IPS-18a (cell line): Measurements from ENCODE around the gene GABRB1.

Experiments
- H3K27ac ChIP-seq: one replicate; pipeline ENCODE4 v1.5.1; 2013; ENCODE audit warnings: low read length
- H3K27me3 ChIP-seq: one replicate; pipeline ENCODE4 v1.6.1; 2013; ENCODE audit warnings: mild to moderate bottlenecking, low read length; ENCODE audit not compliant: control insufficient read depth, insufficient read depth
- H3K36me3 ChIP-seq: one replicate; pipeline ENCODE4 v1.6.1; 2013; ENCODE audit warnings: low read depth, low read length; ENCODE audit not compliant: control insufficient read depth
- H3K4me1 ChIP-seq: one replicate; pipeline ENCODE4 v1.6.1; 2013; ENCODE audit warnings: low read depth, low read length; ENCODE audit not compliant: control insufficient read depth
- H3K4me3 ChIP-seq: one replicate; pipeline ENCODE4 v1.5.1; 2013; ENCODE audit warnings: low read length
- H3K9ac ChIP-seq: one replicate; pipeline ENCODE4 v1.6.1; 2013; ENCODE audit warnings: mild to moderate bottlenecking, low read length, moderate library complexity
- H3K9me3 ChIP-seq: one replicate; pipeline ENCODE4 v1.6.1; 2013; ENCODE audit warnings: low read depth, low read length; ENCODE audit not compliant: control insufficient read depth

Gene GABRB1

GRCh38 chr4:47215759-47216158, 184.4 kb downstream of the GABRB1 start:
- Histone ChIP-seq H3K4me3 (no peak overlapping the region), H3K36me3 (no peaks in the 10 kb centered on the region), H3K27me3 (no peaks in the 10 kb centered on the region), H3K27ac (no peak overlapping the region), H3K9ac (no peak overlapping the region), H3K4me1 (no peaks in the 10 kb centered on the region), H3K9me3 (no peaks in the 10 kb centered on the region)

- no peaks in the 10 kb centered on the region for H3K9me3 ChIP-seq
- H3K36me3 ChIP-seq: no peaks in the 10 kb centered on the region
- H3K4me3 ChIP-seq: no peak overlapping the region
- no peak overlapping the region for H3K27ac ChIP-seq
- no peak overlapping the region for H3K9ac ChIP-seq
- no peaks in the 10 kb centered on the region for H3K27me3 ChIP-seq
- H3K4me1 ChIP-seq: no peaks in the 10 kb centered on the region
These were observed 185.9 kb downstream of the GABRB1 start for GRCh38 chr4:47217291-47217690.

- no peak overlapping the region for H3K4me3 ChIP-seq
- H3K36me3 ChIP-seq: no peaks in the 10 kb centered on the region
These were observed 186.5 kb downstream of the GABRB1 start for GRCh38 chr4:47217884-47218283.

GRCh38 chr4:47218631-47219030, 187.3 kb downstream of the GABRB1 start:
- Histone ChIP-seq H3K27me3 (no peaks in the 10 kb centered on the region), H3K9me3 (no peaks in the 10 kb centered on the region), H3K4me1 (no peaks in the 10 kb centered on the region), H3K36me3 (no peaks in the 10 kb centered on the region), H3K4me3 (no peak overlapping the region), H3K9ac (no peak overlapping the region), H3K27ac (no peak overlapping the region)

More at GRCh38 chr4:47217884-47218283, 186.5 kb downstream of the GABRB1 start:
- Histone ChIP-seq H3K27me3 (no peaks in the 10 kb centered on the region), H3K27ac (no peak overlapping the region), H3K4me1 (no peaks in the 10 kb centered on the region), H3K9me3 (no peaks in the 10 kb centered on the region), H3K9ac (no peak overlapping the region)

DNA sequence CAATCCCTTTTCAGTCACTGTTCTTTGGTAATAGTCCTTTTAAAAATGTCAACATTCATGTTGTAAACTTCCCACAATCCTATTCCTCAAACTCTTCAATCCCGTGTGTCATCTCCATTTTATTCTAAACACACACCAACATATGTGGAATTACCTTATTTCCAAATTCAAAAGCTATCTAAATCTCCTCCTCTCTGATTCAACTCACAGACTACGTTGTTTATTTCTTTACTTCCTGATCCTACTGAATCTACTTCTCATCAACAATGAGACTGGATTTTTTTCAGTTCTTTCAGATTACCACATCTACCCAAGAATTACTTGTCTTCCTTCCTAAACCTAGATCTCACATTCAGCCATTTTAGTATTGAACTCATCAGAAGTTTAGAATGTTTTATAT, 188.2 kb downstream of the GABRB1 start:
- Histone ChIP-seq H3K27me3 (no peaks in the 10 kb centered on the region), H3K9ac (no peak overlapping the region), H3K4me3 (no peak overlapping the region), H3K9me3 (no peaks in the 10 kb centered on the region), H3K36me3 (no peaks in the 10 kb centered on the region), H3K4me1 (no peaks in the 10 kb centered on the region), H3K27ac (no peak overlapping the region)

- no peaks in the 10 kb centered on the region for H3K27me3 ChIP-seq
- H3K4me3 ChIP-seq: no peak overlapping the region
- no peaks in the 10 kb centered on the region for H3K9me3 ChIP-seq
- H3K36me3 ChIP-seq: no peaks in the 10 kb centered on the region
- H3K9ac ChIP-seq: no peak overlapping the region
- no peak overlapping the region for H3K27ac ChIP-seq
- no peaks in the 10 kb centered on the region for H3K4me1 ChIP-seq
These were observed 190.4 kb downstream of the GABRB1 start for GRCh38 chr4:47221721-47222120.

GRCh38 chr4:47222276-47222675, 190.9 kb downstream of the GABRB1 start:
- Histone ChIP-seq H3K27ac (no peak overlapping the region), H3K4me3 (no peak overlapping the region), H3K27me3 (no peaks in the 10 kb centered on the region), H3K36me3 (no peaks in the 10 kb centered on the region), H3K9me3 (no peaks in the 10 kb centered on the region), H3K9ac (no peak overlapping the region), H3K4me1 (no peaks in the 10 kb centered on the region)

DNA sequence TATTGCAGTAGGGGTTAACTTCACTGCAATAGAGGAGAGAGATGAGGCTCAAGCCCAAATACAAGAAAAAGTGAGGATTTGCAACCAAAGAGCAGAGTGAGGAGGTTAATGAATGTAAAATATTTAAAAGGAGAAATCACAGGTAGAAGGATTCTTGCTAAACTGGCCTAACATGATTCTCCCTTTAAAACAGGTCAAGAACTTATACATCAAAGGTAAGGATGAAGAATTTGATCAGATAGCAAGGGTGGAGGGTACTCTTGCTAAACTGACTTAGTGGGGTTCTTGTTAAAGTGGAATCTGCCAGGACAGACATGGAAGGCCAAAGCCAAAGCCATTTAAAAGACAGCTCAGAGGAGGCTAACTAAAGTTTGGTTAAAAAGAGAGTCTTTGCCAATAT, 193.0 kb downstream of the GABRB1 start:
- Histone ChIP-seq H3K4me1 (no peaks in the 10 kb centered on the region), H3K27me3 (no peaks in the 10 kb centered on the region)

GRCh38 chr4:47235721-47236120, 204.4 kb downstream of the GABRB1 start:
- H3K36me3 ChIP-seq: no peaks in the 10 kb centered on the region
- no peaks in the 10 kb centered on the region for H3K27me3 ChIP-seq
- H3K27ac ChIP-seq: no peak overlapping the region
- H3K9me3 ChIP-seq: no peaks in the 10 kb centered on the region
- no peaks in the 10 kb centered on the region for H3K4me1 ChIP-seq
- H3K4me3 ChIP-seq: no peak overlapping the region
- H3K9ac ChIP-seq: no peak overlapping the region

More for the DNA sequence above, 193.0 kb downstream of the GABRB1 start:
- Histone ChIP-seq H3K27ac (no peak overlapping the region), H3K4me3 (no peak overlapping the region), H3K9me3 (no peaks in the 10 kb centered on the region), H3K36me3 (no peaks in the 10 kb centered on the region), H3K9ac (no peak overlapping the region)

- Histone ChIP-seq H3K4me1 (no peaks in the 10 kb centered on the region), H3K9me3 (no peaks in the 10 kb centered on the region), H3K4me3 (no peak overlapping the region), H3K27me3 (no peaks in the 10 kb centered on the region), H3K27ac (no peak overlapping the region), H3K9ac (no peak overlapping the region), H3K36me3 (no peaks in the 10 kb centered on the region)
These were observed 207.3 kb downstream of the GABRB1 start for GRCh38 chr4:47238667-47239066.

DNA sequence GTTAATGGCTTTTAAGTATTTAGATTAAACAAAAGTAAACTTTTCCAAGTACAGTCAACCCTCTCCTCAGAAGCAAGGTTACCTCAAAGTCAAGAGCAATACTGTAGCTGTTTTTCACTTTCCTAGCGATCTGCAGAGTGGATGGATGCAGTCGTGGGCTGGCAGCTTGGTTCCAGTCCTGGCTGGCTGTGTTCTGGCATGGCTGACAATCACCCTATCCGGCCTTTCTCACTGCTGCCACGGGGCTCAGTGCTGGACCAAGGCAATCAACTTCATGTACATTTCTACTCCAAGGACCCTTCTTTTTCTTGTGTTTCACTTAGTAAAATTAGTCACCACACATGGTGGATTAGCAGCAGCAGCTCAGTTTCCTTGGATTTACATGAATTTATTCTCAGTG, 208.3 kb downstream of the GABRB1 start:
- H3K27ac ChIP-seq: no peak overlapping the region

DNA sequence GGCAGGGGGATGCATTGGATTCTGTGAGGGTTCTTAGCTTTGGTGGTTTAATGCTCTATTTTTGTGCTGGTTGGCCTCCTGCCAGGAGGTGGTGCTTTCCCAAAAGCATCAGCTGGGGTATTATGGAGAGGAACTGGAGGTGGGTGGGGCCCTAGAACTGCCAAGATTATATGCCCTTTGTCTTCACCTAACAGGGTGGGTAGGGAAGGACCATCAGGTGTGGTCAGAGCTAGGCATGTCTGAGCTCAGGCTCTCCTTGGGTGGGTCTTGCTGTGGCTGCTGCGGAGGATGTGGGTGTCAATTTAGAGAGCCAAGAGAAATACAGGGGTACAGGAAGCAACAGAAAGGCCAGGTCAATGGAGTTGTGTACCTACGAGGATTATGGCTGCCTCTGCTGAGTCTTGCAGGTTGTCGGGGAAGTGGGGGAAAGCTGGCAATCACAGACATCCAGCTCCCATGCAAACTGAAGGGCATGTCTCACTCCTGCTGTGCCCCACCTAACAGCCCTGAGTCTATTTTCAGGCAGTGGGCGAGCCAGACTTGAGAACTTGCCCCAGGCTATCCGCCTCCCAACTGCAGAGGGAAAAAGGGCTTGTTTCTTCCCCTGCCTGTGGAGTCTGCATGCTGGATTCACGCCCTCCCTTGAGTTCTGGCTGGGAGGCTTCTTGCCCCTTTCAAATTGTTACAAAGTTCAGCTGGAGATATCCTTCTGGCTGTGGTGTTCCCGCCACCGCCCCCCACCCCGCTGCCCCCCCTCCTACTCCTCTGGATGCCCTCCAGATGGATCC, 220.2 kb downstream of the GABRB1 start:
- Histone ChIP-seq H3K4me1 (no peaks in the 10 kb centered on the region), H3K27me3 (no peaks in the 10 kb centered on the region), H3K27ac (no peak overlapping the region), H3K36me3 (no peaks in the 10 kb centered on the region), H3K4me3 (no peak overlapping the region), H3K9ac (no peak overlapping the region), H3K9me3 (no peaks in the 10 kb centered on the region)

More for the DNA sequence above, 208.3 kb downstream of the GABRB1 start:
- H3K4me3 ChIP-seq: no peak overlapping the region
- no peak overlapping the region for H3K9ac ChIP-seq
- H3K36me3 ChIP-seq: no peaks in the 10 kb centered on the region
- no peaks in the 10 kb centered on the region for H3K27me3 ChIP-seq
- no peaks in the 10 kb centered on the region for H3K4me1 ChIP-seq
- no peaks in the 10 kb centered on the region for H3K9me3 ChIP-seq
